ENCODE results near the gene DCD. TPM values are rescaled to one million over a fixed set of nuclear protein-coding genes. Genes with fewer than 3 reads are reported as not detected.
"Not testable (repeated sequence)": the region's sequence is repeated elsewhere in the genome, so short reads cannot be mapped to it uniquely, and the experiment has no call there.

The DCD gene
- total and polyA plus RNA-seq, 10 of the 15 experiments (the other 5 are each of a cell fraction or from before 2014, with no cell fraction given), result not detected

GRCh38 chr12:54666008-54666407, 17.8 kb upstream of the DCD start (continued):
- TF ChIP-seq ATF2 (IDR thresholded peaks at IDR 0.05; ENCODE audit: low read length), result no peak
- TF ChIP-seq, protein P1, sequence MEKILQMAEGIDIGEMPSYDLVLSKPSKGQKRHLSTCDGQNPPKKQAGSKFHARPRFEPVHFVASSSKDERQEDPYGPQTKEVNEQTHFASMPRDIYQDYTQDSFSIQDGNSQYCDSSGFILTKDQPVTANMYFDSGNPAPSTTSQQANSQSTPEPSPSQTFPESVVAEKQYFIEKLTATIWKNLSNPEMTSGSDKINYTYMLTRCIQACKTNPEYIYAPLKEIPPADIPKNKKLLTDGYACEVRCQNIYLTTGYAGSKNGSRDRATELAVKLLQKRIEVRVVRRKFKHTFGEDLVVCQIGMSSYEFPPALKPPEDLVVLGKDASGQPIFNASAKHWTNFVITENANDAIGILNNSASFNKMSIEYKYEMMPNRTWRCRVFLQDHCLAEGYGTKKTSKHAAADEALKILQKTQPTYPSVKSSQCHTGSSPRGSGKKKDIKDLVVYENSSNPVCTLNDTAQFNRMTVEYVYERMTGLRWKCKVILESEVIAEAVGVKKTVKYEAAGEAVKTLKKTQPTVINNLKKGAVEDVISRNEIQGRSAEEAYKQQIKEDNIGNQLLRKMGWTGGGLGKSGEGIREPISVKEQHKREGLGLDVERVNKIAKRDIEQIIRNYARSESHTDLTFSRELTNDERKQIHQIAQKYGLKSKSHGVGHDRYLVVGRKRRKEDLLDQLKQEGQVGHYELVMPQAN (conservative IDR thresholded peaks at IDR 0.05), result no peak
- no peak for TF ChIP-seq EED (IDR thresholded peaks at IDR 0.05; ENCODE audit: low read depth)
- no peak for TF ChIP-seq MEF2A (IDR thresholded peaks at IDR 0.05; ENCODE audit: insufficient read depth, low read depth, low read length)
- no peak for TF ChIP-seq POLR2A (IDR thresholded peaks at IDR 0.05; ENCODE audit: low read depth, low read length)
- TF ChIP-seq CREB1 (IDR thresholded peaks at IDR 0.05; ENCODE audit: low read depth), result no peak

DNA sequence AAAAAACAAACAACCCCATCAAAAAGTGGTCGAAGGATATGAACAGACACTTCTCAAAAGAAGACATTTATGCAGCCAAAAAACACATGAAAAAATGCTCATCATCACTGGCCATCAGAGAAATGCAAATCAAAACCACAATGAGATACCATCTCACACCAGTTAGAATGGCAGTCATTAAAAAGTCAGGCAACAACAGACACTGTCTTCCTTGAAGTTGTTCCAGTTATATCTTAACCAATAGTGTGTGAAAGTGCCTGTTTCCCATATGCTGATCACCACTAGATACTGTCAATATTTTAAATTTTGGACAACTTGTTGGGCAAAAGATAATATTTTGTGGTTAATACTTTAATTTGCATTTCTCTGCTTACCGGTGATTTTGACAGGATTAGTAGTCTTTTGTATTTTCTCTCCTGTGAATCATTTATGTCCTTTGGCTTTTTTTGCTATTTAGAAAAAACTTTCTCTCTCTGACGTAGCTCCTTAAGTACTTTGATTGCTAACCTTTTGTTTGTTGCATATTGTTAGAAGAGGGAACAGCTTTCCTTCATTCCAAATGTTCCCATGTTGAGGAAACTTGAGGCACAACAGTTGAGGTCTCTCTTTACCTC, 17.0 kb upstream of the DCD start:
- CTCF ChIA-PET; H3K9ac ChIP-seq (ENCODE audit: control insufficient read depth, insufficient read depth, low read length); intact Hi-C loops (cut with micrococcal nuclease; ENCODE audit: unreplicated experiment); H2AFZ ChIP-seq (ENCODE audit: control insufficient read depth, low read depth, low read length); H3K4me2 ChIP-seq (ENCODE audit: control insufficient read depth, insufficient read depth); H3K27me3 ChIP-seq (replicated peaks in 1 of 2; ENCODE audit: control insufficient read depth in 2 of 2, insufficient read depth in 2 of 2, low read length in 1 of 2); in situ Hi-C loops (cut with MboI); POLR2A ChIA-PET; H3K27ac ChIP-seq (ENCODE audit: control insufficient read depth, insufficient read depth); H3K79me2 ChIP-seq (ENCODE audit: control insufficient read depth, insufficient read depth, low read length); H3K9me3 ChIP-seq (replicated peaks; ENCODE audit: control insufficient read depth, insufficient read depth, low read length); H3K4me1 ChIP-seq (ENCODE audit: control insufficient read depth, insufficient read depth, low read length); H4K20me1 ChIP-seq (ENCODE audit: control insufficient read depth, insufficient read depth); H3K4me3 ChIP-seq; H3K36me3 ChIP-seq (ENCODE audit: control insufficient read depth in 2 of 2, insufficient read depth in 2 of 2, low read length in 1 of 2); BruUV-seq (replicated peaks); RAD21 ChIA-PET (ENCODE audit: unreplicated experiment); SMC1A ChIA-PET (ENCODE audit: uncharacterized antibody, unreplicated experiment): not testable (repeated sequence)
- FAIRE-seq (peak; percentile 62), DNase-seq (ENCODE audit: low read depth, low spot score) (peak; percentile 17), ATAC-seq (peak; percentile 83)
- WGBS (ENCODE audit: insufficient coverage, insufficient replicate concordance, low lambda C conversion rate, missing lambda C conversion rate), result 0% methylated on average over 3 of the region's 3 CpGs
- TF ChIP-seq DPF2 (IDR thresholded peaks at IDR 0.05) (peak; percentile 39; the same call in 1 of the 2 replicates), IKZF2 (IDR thresholded peaks at IDR 0.05) (0 out of 4 replicates have a peak, but pooled peaks of 1 of the 2 experiments have one; percentile 12), ATF7 (IDR thresholded peaks at IDR 0.05; ENCODE audit: low read depth) (peak; percentile 35; the same call in 1 of the 2 replicates), MTA2 (IDR thresholded peaks at IDR 0.05; ENCODE audit: low read depth) (peak; percentile 82)
